GM12865 (cell line): ENCODE measurements around the gene SVIL.

ENCODE experiments used
- DNase-seq: peaks from one replicate; pipeline ENCODE4 v3.0.0; 2010; ENCODE audit warnings: low read depth
- H3K4me3 ChIP-seq: 2 replicates; pipeline ENCODE4 v1.5.1; 2011; ENCODE audit warnings: mild to moderate bottlenecking, low read depth, low read length, control low read depth
- TF ChIP-seq, protein P1 (sequence below): IDR thresholded peaks from 2 replicates; pipeline ENCODE4 v1.5.1; 2011; ENCODE audit warnings: low read length, control low read depth, low read depth, inconsistent platforms; ENCODE audit not compliant: insufficient read depth; ENCODE audit errors: missing control alignments

Gene SVIL

DNA sequence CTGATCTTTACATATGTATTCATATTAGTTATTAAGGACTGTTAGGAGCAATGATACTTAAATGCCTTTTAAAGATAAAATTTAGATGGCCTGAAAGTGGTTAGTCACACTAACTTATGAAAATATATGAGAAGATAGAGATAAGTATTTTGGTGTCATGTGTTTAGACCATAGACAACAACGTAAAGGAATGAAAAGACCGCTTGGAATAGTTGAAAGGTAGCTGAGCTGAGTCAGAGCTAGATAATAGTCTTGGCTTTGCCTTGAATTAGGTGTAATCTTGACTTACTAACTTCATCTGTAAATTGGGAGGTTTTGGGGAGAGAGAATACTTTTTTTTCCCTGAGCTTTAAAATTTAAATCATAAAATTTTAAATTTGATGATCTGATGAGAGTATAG is 218.9 kb downstream of the SVIL start:
- TF ChIP-seq, protein P1, sequence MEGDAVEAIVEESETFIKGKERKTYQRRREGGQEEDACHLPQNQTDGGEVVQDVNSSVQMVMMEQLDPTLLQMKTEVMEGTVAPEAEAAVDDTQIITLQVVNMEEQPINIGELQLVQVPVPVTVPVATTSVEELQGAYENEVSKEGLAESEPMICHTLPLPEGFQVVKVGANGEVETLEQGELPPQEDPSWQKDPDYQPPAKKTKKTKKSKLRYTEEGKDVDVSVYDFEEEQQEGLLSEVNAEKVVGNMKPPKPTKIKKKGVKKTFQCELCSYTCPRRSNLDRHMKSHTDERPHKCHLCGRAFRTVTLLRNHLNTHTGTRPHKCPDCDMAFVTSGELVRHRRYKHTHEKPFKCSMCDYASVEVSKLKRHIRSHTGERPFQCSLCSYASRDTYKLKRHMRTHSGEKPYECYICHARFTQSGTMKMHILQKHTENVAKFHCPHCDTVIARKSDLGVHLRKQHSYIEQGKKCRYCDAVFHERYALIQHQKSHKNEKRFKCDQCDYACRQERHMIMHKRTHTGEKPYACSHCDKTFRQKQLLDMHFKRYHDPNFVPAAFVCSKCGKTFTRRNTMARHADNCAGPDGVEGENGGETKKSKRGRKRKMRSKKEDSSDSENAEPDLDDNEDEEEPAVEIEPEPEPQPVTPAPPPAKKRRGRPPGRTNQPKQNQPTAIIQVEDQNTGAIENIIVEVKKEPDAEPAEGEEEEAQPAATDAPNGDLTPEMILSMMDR, result no peak
- no peak for DNase-seq
- H3K4me3 ChIP-seq, result no peak overlapping the region

DNA sequence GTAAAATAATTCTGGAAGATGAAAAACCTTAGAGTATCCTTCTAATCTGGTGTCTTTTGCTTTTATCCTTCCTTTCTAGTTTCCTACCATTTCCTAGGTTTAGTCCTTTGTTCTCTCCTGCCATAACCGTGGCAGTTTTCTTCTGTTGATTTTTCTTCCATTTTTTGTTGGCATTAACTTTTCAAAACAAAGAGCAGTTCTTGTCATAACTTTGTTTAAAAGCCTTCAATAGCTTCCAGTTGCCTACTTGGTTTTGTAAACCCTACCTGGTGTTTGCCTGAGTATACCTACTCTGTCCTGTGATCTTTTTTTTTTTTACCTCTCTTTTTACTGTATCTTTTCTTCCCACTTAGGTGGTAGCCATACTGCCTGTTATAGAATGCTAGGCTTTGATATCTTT is 220.3 kb downstream of the SVIL start:
- no peak overlapping the region for H3K4me3 ChIP-seq
- TF ChIP-seq, protein P1, result no peak
- no peak for DNase-seq

DNA sequence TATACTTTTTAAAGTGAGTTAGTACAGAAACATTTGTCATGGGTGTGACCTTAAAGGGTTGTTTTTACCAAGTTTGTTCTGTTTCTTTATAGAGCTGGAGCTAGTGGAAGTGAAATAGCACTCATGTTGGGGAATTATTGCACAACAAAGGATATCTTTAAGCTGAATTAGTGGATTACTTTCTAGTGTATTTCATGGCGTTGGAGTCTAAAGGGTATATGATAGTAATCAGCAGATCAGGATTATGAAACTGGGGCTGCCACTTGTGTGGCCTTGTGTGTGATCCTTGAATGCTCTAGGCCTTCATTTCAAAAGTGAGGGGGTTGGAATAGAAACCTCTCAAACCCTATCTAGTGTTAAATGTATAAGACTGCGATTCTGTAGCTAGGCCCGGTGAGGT is 222.3 kb downstream of the SVIL start:
- H3K4me3 ChIP-seq, result no peak overlapping the region
- no peak for DNase-seq

DNA sequence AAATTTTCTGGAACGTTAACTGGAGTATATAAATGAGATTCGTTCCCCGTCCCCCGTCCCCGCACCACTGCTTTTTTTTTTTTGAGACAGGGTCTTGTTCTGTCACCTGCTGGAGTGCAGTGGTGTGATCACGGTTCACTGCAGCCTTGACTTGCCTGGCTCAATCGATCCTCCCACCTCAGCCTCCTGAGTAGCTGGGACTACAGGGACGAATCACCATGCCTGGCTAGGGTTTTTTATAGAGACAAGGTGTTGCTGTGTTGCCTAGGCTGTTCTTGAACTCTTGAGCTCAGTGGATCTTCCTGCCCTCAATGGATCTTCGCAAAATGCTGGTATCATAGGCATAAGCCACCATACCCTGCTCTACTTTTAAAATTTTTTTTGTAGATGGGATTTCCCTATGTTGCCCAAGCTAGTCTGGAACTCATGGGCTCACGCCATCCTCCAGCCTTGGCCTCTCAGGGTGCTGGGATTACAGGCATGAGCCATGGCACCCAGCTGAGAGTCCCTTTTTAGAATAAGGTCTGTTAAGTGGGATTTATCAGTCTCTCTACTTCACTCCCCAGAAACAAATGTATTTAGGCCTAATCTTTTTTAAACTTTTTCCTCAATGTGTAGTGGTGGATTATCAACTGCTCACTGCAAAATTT is 223.0 kb downstream of the SVIL start:
- DNase-seq, result no peak
- TF ChIP-seq, protein P1, result no peak
- no peak overlapping the region for H3K4me3 ChIP-seq

More for the DNA sequence above, 222.3 kb downstream of the SVIL start:
- TF ChIP-seq, protein P1, result no peak

DNA sequence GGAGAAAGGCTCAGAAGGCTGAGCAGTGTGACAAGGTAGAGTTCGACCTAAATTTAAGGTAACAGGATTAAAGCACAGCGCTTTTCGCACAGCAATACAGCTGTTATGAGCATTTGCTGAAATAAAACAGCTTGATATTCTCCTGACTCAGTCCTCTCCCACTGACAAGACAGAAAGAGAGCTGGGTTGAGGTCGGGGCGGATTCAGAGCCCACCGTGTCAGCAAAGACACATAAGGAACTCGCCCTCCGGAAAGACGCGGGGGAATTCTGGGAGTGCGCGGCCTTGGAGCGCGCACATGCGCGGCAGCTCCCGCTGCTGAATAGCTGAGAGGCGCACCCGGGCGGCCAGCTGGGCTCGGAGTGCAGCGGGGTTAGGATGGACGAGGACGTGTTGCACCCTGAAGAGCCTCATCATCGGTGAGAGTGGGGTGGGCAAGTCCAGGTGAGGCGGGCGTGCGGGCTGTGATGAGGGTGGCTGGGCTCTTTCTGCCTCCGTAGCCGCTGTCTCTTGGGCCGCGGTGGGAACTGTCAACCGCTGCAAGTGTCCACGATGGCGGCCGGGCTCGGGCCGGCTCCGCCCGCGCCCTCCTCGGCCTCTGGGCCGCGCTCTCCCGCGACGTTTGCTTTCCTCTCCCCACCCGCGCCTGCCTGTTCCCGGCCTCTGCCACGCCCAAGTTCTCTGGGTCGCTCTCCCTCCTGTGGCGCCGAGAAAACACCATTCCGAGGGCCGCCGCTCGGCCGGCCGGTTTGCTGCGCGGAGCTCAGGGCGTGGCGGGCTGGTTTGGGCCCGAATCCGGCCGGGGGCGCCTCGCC is 225.3 kb downstream of the SVIL start:
- DNase-seq, result peak; percentile 65
- peak overlapping the region; percentile 95 for H3K4me3 ChIP-seq
- TF ChIP-seq, protein P1, result no peak

DNA sequence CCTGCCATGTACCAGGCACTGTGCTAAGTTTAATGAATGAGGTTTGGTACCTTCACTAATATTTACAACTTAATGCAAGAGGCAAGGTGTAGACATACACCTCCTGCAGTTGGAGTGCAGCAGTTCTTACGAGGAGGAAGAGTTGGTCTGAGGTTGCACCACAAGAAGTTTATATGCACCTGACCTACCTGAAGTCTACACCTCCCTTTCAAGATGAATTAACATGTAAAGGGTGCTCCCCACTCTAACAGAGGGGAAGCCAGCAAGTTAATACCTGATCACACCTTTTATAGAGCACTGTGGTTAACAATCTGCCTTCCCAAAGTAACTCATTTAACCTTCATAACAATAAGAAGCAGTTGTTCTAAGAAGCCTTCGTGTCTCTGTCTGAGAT is 225.9 kb downstream of the SVIL start:
- TF ChIP-seq, protein P1, result no peak
- DNase-seq, result no peak
- peak overlapping the region; percentile 95 for H3K4me3 ChIP-seq
